ENCODE measurements around the gene RAB3A.
A peak's percentile ranks its signal among the peaks of the same experiment; 100 is the strongest.

Gene RAB3A

GRCh38 chr19:18156841-18157464 lies 46.9 kb downstream of the RAB3A start:
- Histone ChIP-seq H3K4me3 (ENCODE audit: low read depth, low read length) (no peak overlapping the region), H3K27ac (no peak overlapping the region), H3K27me3 (ENCODE audit: insufficient read depth, low read depth, severe bottlenecking) (no peaks in the 10 kb centered on the region), H3K36me3 (peaks cover 24% of the 10 kb centered on the region), H3K9me3 (ENCODE audit: severe bottlenecking) (no peaks in the 10 kb centered on the region)
- DNase-seq: no peak
- no peak for TF ChIP-seq CTCF (IDR thresholded peaks at IDR 0.05; ENCODE audit: low read depth, low read length)

DNA sequence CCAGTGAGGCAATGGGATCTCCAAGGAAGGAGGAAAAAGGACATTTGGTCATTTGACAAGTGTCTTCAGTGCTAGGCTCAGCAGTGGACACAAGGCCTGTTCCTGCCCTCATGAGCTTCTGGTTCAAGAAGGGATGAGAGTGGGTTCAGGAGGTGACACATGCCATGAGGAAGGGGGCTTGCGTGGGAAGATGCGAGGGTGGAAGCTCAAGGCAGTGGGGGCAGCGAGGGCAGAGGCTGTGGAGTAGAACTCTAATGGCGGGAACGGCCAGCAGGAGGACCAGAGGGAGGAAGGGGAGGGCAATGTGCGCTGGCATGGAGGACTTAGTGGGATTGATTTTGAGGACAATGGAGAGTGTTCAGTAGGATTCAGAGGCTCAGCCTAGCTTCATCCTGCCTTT lies 47.6 kb downstream of the RAB3A start:
- H3K4me3 ChIP-seq (ENCODE audit: low read depth, low read length): no peak overlapping the region
- H3K27ac ChIP-seq: no peak overlapping the region
- H3K9me3 ChIP-seq (ENCODE audit: severe bottlenecking): no peaks in the 10 kb centered on the region
- no peak for TF ChIP-seq CTCF (IDR thresholded peaks at IDR 0.05; ENCODE audit: low read depth, low read length)
- no peak for DNase-seq
- peaks cover 20% of the 10 kb centered on the region for H3K36me3 ChIP-seq
- no peaks in the 10 kb centered on the region for H3K27me3 ChIP-seq (ENCODE audit: insufficient read depth, low read depth, severe bottlenecking)

DNA sequence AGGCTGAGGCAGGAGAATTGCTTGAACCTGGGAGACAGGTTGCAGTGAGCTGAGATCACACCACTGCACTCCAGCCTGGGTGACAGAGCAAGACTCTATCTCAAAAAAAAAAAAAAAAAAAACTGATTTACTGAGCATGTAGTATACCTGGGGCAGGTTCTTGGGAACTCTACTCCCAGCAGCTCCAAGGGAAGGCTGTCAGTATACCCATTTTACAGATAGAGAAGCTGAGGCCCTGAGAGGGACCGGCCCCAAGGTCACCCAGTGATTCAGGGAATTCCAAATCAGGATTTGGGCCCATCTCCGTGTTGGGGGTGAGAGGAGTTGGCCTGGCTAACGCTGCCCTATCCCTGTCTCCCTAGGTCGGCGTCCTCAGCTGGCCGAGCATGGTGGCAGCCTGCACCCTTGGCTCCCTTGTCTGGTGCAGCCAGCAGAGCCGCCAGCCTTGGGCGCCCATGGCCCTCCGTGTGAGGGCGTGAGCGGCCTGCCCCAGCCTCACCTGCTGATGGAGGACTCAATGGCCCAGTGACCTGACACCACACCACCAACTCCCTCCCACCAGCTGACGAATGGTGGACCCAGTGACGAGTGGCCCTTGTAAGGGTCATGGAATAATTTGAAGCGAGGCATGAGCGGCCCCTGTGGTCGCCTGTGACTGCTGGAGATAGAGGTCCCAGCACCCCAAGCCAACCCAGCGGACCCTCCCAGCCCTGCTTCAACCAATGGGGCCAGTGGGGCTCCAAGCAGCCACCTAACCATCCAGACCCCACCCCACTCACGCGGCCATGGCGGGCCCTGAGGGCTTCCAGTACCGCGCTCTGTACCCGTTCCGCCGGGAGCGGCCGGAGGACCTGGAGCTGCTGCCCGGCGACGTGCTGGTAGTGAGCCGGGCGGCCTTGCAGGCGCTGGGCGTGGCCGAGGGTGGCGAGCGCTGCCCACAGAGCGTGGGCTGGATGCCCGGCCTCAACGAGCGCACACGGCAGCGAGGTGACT lies 48.5 kb downstream of the RAB3A start:
- H3K36me3 ChIP-seq: peaks cover 18% of the 10 kb centered on the region
- no peaks in the 10 kb centered on the region for H3K27me3 ChIP-seq (ENCODE audit: insufficient read depth, low read depth, severe bottlenecking)
- DNase-seq: no peak
- no peaks in the 10 kb centered on the region for H3K9me3 ChIP-seq (ENCODE audit: severe bottlenecking)
- H3K4me3 ChIP-seq (ENCODE audit: low read depth, low read length): no peak overlapping the region
- TF ChIP-seq CTCF (IDR thresholded peaks at IDR 0.05; ENCODE audit: low read depth, low read length): no peak
- H3K27ac ChIP-seq: no peak overlapping the region

DNA sequence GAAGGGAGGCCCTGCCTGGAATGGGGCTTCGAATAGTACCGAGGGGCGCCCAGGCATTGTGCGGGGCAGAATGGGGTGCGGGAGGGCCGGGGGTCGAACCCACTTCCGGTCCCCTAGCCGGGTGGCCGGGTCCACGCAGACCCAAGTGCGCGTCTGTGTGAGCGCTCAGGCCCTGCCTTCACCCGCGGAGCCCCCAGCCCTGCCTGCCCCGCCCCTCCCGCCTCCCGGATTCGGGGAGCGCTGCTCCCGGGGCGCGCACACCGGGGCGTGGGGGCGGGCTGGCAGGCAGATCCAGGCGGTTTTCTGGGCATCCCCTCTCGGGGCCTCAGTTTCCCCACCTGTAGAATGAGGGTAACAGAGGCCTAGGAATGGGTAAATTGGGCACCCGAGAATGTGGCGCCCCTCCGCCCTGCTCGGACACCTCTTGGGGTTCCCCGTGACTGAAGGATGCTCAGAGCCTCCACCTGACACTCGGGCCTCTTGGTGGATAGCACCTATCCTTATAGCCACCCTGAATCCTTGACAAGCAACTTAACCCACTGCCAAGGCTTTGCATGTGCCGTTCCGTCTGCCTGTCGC lies 50.2 kb downstream of the RAB3A start:
- TF ChIP-seq CTCF (IDR thresholded peaks at IDR 0.05; ENCODE audit: low read depth, low read length): no peak
- Histone ChIP-seq H3K27ac (peak overlapping the region; percentile 84), H3K36me3 (peaks cover 20% of the 10 kb centered on the region), H3K4me3 (ENCODE audit: low read depth, low read length) (peak overlapping the region; percentile 95), H3K9me3 (ENCODE audit: severe bottlenecking) (no peaks in the 10 kb centered on the region), H3K27me3 (ENCODE audit: insufficient read depth, low read depth, severe bottlenecking) (no peaks in the 10 kb centered on the region)
- DNase-seq: no peak

DNA sequence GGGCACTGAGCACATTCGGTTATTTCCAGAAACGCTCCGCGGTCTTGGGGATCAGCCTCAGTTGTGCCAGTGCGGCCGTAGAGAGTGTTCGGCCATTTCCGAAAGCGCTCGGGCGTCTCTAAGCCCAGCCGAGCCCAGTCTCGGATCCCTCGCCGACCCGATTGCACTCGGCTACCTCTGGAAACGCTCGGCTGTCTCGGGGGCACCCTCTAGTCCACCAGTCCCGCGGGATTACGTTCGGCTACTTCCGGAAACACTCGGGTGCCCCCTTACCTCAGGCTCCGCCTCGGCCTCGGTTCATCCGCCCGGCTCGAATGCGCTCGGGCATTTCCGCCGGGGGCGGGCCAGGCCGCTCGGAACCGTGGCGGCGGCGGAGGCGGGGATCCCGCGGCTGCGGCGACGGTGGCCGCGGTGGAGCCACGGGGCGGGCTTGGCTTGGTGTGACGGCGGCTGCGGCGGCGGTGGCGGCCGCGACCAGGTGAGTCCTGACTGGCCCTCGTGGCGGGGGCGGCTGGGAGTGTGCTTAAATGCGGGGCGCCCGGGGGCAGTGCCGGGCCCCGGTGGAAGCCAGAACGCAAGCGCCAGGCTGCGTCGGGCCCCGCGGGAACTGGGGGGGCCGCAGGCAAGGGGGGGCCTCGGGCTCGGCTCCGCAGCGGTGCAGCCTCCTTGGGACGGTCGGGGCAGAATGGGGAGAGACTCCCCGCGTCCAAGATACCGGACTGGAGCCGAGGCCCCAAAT lies 50.9 kb downstream of the RAB3A start, which contains the start of gene PIK3R2:
Gene PIK3R2 (plus strand): TSS at position 347 of the 739 bp plus-strand sequence. CDS start 2,717 bp downstream, outside the sequence.
- peak; percentile 99 for DNase-seq
- no peak for TF ChIP-seq CTCF (IDR thresholded peaks at IDR 0.05; ENCODE audit: low read depth, low read length)
- Histone ChIP-seq H3K4me3 (ENCODE audit: low read depth, low read length) (peak within 1 kb of the TSS; percentile 95), H3K9me3 (ENCODE audit: severe bottlenecking) (no peaks in the 10 kb centered on the region), H3K27ac (peak within 1 kb of the TSS; percentile 94), H3K36me3 (peaks cover 20% of the 10 kb centered on the region), H3K27me3 (ENCODE audit: insufficient read depth, low read depth, severe bottlenecking) (no peaks in the 10 kb centered on the region)

All from WERI-Rb-1 (cell line).